SH-SY5Y (cell line): Measurements from ENCODE around the gene LYSMD3.

Experiments used
- GATA2 ChIP-seq: IDR thresholded peaks from 2 replicates; pipeline ENCODE4 v1.6.1; 2011; ENCODE audit warnings: mild to moderate bottlenecking, low read depth, low read length
- GATA3 ChIP-seq: IDR thresholded peaks from 2 replicates; pipeline ENCODE4 v1.6.1; 2011; ENCODE audit warnings: low read depth, mild to moderate bottlenecking, low read length, moderate library complexity

DNA sequence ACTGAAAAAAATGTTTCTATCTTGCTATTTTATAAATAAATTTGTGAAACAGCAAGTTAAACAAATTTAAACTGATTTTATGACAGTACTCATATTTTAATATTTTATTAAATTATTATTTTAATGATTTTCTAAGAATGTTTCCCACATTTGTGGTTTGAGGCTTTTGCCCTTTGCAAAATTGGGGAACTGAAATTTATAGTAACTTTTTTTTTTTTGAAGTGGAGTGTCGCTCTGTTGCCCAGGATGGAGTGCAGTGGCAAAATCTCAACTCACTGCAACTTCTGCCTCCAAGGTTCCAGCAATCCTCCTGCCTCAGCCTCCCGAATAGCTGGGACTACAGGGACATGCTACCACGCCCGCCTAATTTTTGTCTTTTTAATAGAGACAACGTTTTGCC, 22.0 kb upstream of the LYSMD3 start:
- TF ChIP-seq GATA2 (no peak), GATA3 (no peak)
